IMR-90 (cell line): ENCODE measurements around the gene CYREN. TPM values are rescaled to one million over a fixed set of nuclear protein-coding genes. Genes with fewer than 3 reads are reported as not detected.

Source experiments
- ATAC-seq: fragments of 200-7000 bp; cut with Tn5 transposase; 2 replicates; pipeline ENCODE4 v1.9.1; 2020; ENCODE audit warnings: low read depth, mild to moderate bottlenecking, moderate library complexity
- BruUV-seq: library from RNA; stranded (reverse); fragments of 400-500 nt; replicated peaks from 2 replicates; lab custom pipeline; 2021; lab: Mats Ljungman, UMichigan
- CTCF ChIA-PET: fragments of 300-600 bp; formaldehyde crosslinking; extraction: SDS; loops from one replicate; lab custom pipeline; 2021; ENCODE audit warnings: antibody characterized with exemption; lab: Yijun Ruan, JAX
- POLR2A ChIA-PET: fragments of 300-600 bp; sonication (Branson Sonifier 250); formaldehyde crosslinking; loops from one replicate; lab custom pipeline; 2022; ENCODE audit warnings: antibody characterized with exemption; ENCODE audit not compliant: unreplicated experiment; lab: Charles Lee
- DNase-seq: peaks from one replicate; pipeline ENCODE4 v3.0.0; 2013
- H2AFZ ChIP-seq: replicated peaks from 2 replicates; pipeline ENCODE3; 2013; ENCODE audit warnings: low read length, mild to moderate bottlenecking; ENCODE audit not compliant: poor library complexity
- H2AK5ac ChIP-seq: 2 replicates; pipeline ENCODE4 v1.6.1; 2013; ENCODE audit warnings: low read depth, low read length, inconsistent platforms
- H2AK9ac ChIP-seq: replicated peaks from 2 replicates; pipeline ENCODE3; 2013; ENCODE audit warnings: mild to moderate bottlenecking, low read depth, low read length, moderate library complexity; ENCODE audit not compliant: poor library complexity
- H2BK120ac ChIP-seq: 2 replicates; pipeline ENCODE4 v1.6.1; 2013; ENCODE audit warnings: low read depth, low read length, inconsistent platforms
- H2BK15ac ChIP-seq: 3 replicates; pipeline ENCODE4 v1.6.1; 2013; ENCODE audit warnings: low read depth, low read length, inconsistent platforms
- H2BK20ac ChIP-seq: 2 replicates; pipeline ENCODE4 v1.6.1; 2013; ENCODE audit warnings: low read depth, mild to moderate bottlenecking, inconsistent platforms, low read length, moderate library complexity
- H2BK5ac ChIP-seq: 2 replicates; pipeline ENCODE4 v1.6.1; 2013; ENCODE audit warnings: mild to moderate bottlenecking, low read depth, low read length, inconsistent platforms; ENCODE audit not compliant: poor library complexity, severe bottlenecking
- H3K14ac ChIP-seq: replicated peaks from 2 replicates; pipeline ENCODE4 v1.6.1; 2013; ENCODE audit warnings: low read depth, low read length, inconsistent platforms
- H3K18ac ChIP-seq: 2 replicates; pipeline ENCODE4 v1.6.1; 2013; ENCODE audit warnings: low read depth, low read length, control low read depth
- H3K23ac ChIP-seq: 2 replicates; pipeline ENCODE4 v1.6.1; 2013; ENCODE audit warnings: low read depth, low read length, inconsistent platforms
- H3K27ac ChIP-seq: 2 replicates; pipeline ENCODE4 v1.5.1; 2013; ENCODE audit warnings: mild to moderate bottlenecking, control low read depth, low read length; ENCODE audit not compliant: insufficient read depth
- H3K27me3 ChIP-seq: 2 replicates; pipeline ENCODE4 v1.6.1; 2013; ENCODE audit warnings: low read length; ENCODE audit not compliant: control insufficient read depth, insufficient read depth
- H3K36me3 ChIP-seq: 2 replicates; pipeline ENCODE4 v1.6.1; 2013; ENCODE audit warnings: low read length, mixed read lengths; ENCODE audit not compliant: control insufficient read depth, insufficient read depth
- H3K4ac ChIP-seq: 2 replicates; pipeline ENCODE4 v1.6.1; 2013; ENCODE audit warnings: low read depth, low read length, inconsistent platforms
- H3K4me1 ChIP-seq: 2 replicates; pipeline ENCODE4 v1.6.1; 2013; ENCODE audit warnings: low read length, mixed read lengths; ENCODE audit not compliant: control insufficient read depth, insufficient read depth
- H3K4me2 ChIP-seq: 2 replicates; pipeline ENCODE4 v1.6.1; 2013; ENCODE audit warnings: low read depth, mild to moderate bottlenecking, control low read depth, low read length, moderate library complexity
- H3K4me3 ChIP-seq: 2 replicates; pipeline ENCODE4 v1.5.1; 2013; ENCODE audit warnings: low read depth, mild to moderate bottlenecking, control low read depth, low read length, moderate library complexity; ENCODE audit not compliant: insufficient read depth
- H3K56ac ChIP-seq: 2 replicates; pipeline ENCODE4 v1.6.1; 2013; ENCODE audit warnings: low read length, inconsistent platforms; ENCODE audit not compliant: insufficient read depth; ENCODE audit errors: extremely low read depth
- H3K79me1 ChIP-seq, 2 experiments: 2 replicates each; pipeline ENCODE4 v1.6.1; 2013; ENCODE audit warnings: low read length in 2 of 2, inconsistent platforms in 1 of 2, low read depth in 1 of 2
- H3K9ac ChIP-seq: 2 replicates; pipeline ENCODE4 v1.6.1; 2013; ENCODE audit warnings: low read depth, low read length, control low read depth
- H3K9me1 ChIP-seq: 2 replicates; pipeline ENCODE4 v1.6.1; 2013; ENCODE audit warnings: low read length, inconsistent platforms; ENCODE audit not compliant: insufficient read depth
- H3K9me3 ChIP-seq: 2 replicates; pipeline ENCODE4 v1.6.1; 2013; ENCODE audit warnings: low read length; ENCODE audit not compliant: control insufficient read depth, insufficient read depth
- H4K20me1 ChIP-seq: 2 replicates; pipeline ENCODE4 v1.6.1; 2013; ENCODE audit warnings: low read length, inconsistent platforms; ENCODE audit not compliant: insufficient read depth
- H4K5ac ChIP-seq: 2 replicates; pipeline ENCODE4 v1.6.1; 2013; ENCODE audit warnings: mild to moderate bottlenecking, low read depth, low read length, control low read depth
- H4K8ac ChIP-seq, 2 experiments: 2 replicates each; pipeline ENCODE4 v1.6.1; 2013; ENCODE audit warnings: low read depth in 2 of 2, low read length in 2 of 2, control low read depth in 1 of 2, inconsistent platforms in 1 of 2
- H4K91ac ChIP-seq: 2 replicates; pipeline ENCODE4 v1.6.1; 2013; ENCODE audit warnings: low read depth, low read length, inconsistent platforms; ENCODE audit not compliant: insufficient read depth
- CEBPB ChIP-seq: IDR thresholded peaks from 2 replicates; pipeline ENCODE4 v1.6.1; 2012; ENCODE audit warnings: low read depth, low read length, improper control_type of control experiment
- CHD1 ChIP-seq: IDR thresholded peaks from 2 replicates; pipeline ENCODE4 v1.6.1; 2012; ENCODE audit warnings: low read depth, low read length, improper control_type of control experiment
- FOS ChIP-seq: fragments of 150-350 bp; IDR thresholded peaks from 2 replicates; pipeline ENCODE4 v1.6.1; 2016; ENCODE audit warnings: low read depth, low read length
- MAFK ChIP-seq: IDR thresholded peaks from 2 replicates; pipeline ENCODE4 v1.6.1; 2012; ENCODE audit warnings: low read depth, low read length, improper control_type of control experiment
- MAZ ChIP-seq: IDR thresholded peaks from 2 replicates; pipeline ENCODE4 v1.6.1; 2012; ENCODE audit warnings: low read depth, mild to moderate bottlenecking, low read length, improper control_type of control experiment, moderate library complexity, borderline replicate concordance
- NFE2L2 ChIP-seq: fragments of 150-350 bp; IDR thresholded peaks from 2 replicates; pipeline ENCODE4 v1.6.1; 2016; ENCODE audit warnings: low read depth, mild to moderate bottlenecking, low read length
- POLR2A ChIP-seq: IDR thresholded peaks from 2 replicates; pipeline ENCODE4 v1.6.1; 2012; ENCODE audit warnings: mild to moderate bottlenecking, low read depth, low read length
- RAD21 ChIP-seq: IDR thresholded peaks from 2 replicates; pipeline ENCODE4 v1.6.1; 2012; ENCODE audit warnings: low read length, improper control_type of control experiment
- RCOR1 ChIP-seq: IDR thresholded peaks from 2 replicates; pipeline ENCODE4 v1.6.1; 2012; ENCODE audit warnings: mild to moderate bottlenecking, low read length, improper control_type of control experiment; ENCODE audit not compliant: insufficient replicate concordance
- RFX5 ChIP-seq: IDR thresholded peaks from 2 replicates; pipeline ENCODE4 v1.8.0; 2012; ENCODE audit warnings: low read depth, mild to moderate bottlenecking, low read length, moderate library complexity
- SMC3 ChIP-seq: fragments of 150-350 bp; IDR thresholded peaks from 2 replicates; pipeline ENCODE4 v1.6.1; 2016; ENCODE audit warnings: low read depth, mild to moderate bottlenecking, antibody characterized with exemption, low read length, moderate library complexity
- WGBS, 2 experiments: methylation state at CpG; one replicate each; pipeline versions ENCODE4 v1.1.5 to v1.1.7; 2013; ENCODE audit warnings: missing lambda C conversion rate in 2 of 2; ENCODE audit not compliant: insufficient read length in 1 of 2; ENCODE audit errors: extremely low coverage in 2 of 2; 5-methylcytosine and 5-hydroxymethylcytosine counted together
- dilution Hi-C: fragments of 300-500 bp; cut with HindIII; formaldehyde crosslinking; loops from one replicate; pipeline ENCODE4 v1.14.3; 2018; ENCODE audit warnings: low sequenced_read_pairs; ENCODE audit not compliant: unreplicated experiment
- in situ Hi-C: fragments of 300-500 bp; cut with MboI; formaldehyde crosslinking; loops from 3 replicates; pipeline ENCODE4 v1.14.3; 2019; ENCODE audit warnings: low sequenced_read_pairs, inconsistent platforms, mixed read lengths
- intact Hi-C: fragments of 100-400 bp; cut with micrococcal nuclease; formaldehyde crosslinking; loops from 2 replicates; pipeline ENCODE4 v1.10.0; 2022
- polyA plus RNA-seq, 3 experiments: library from polyadenylated mRNA; depleted of rRNA; stranded (reverse); fragments of >200 nt; gene quantifications; 2 replicates each; pipeline ENCODE4 v1.2.3, GENCODE V29; 2012; ENCODE audit warnings: low replicate concordance in 1 of 3
- total RNA-seq: library from RNA; depleted of rRNA; stranded (reverse); fragments of >200 nt; gene quantifications from 2 replicates; pipeline ENCODE4 v1.2.3, GENCODE V29; 2012

The CYREN gene
- total and polyA plus RNA-seq, 2 of the 4 experiments (the other 2 are of a cell fraction) = 26.5 to 29.2 TPM

DNA sequence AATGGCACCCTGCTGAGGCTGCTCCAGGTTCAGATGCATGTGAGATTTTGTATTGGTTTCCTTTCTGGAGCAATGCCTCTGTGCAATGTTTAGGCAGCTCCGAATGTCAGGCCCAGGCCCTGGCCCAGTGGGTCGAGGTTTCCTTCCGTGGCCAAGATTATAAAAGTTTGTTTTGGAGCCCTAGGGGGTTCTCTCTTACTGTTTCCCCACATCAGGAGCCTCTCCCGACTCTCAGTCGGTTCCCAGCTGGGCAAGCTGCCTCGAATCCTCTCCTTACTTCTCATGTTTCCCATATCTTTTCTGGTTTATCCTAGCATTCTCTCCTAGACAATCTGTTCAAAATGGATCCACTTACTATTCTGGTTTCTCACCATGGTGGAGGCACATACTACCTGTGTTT lies 11.6 kb downstream of the CYREN start:
- Histone ChIP-seq H3K27ac (no peak overlapping the region), H2AFZ (no peak overlapping the region), H2BK5ac (no peak overlapping the region), H3K4me3 (no peak overlapping the region), H3K23ac (no peak overlapping the region), H3K14ac (peak overlapping the region; percentile 12; the same call in 1 of the 2 replicates), H3K4me1 (peaks cover 16% of the 10 kb centered on the region), H3K27me3 (no peaks in the 10 kb centered on the region), H3K9me1 (peaks cover 4% of the 10 kb centered on the region), H2BK15ac (no peak overlapping the region), H3K4ac (peak overlapping the region; percentile 38), H3K9ac (no peak overlapping the region), H3K56ac (no peak overlapping the region), H3K36me3 (no peaks in the 10 kb centered on the region), H2BK20ac (no peak overlapping the region), H2BK120ac (0 out of 2 replicates have a peak overlapping the region, but pooled peaks have one; percentile 9), H4K8ac (no peak overlapping the region), H3K4me2 (no peak overlapping the region), H4K91ac (no peak overlapping the region; the same call in 1 of the 2 replicates), H3K79me1 (peaks cover 0 to 19% of the 10 kb centered on the region in 2 experiments; a peak in 2 of 4 replicates), H4K20me1 (no peaks in the 10 kb centered on the region), H2AK5ac (no peak overlapping the region), H3K9me3 (peaks cover 5% of the 10 kb centered on the region; the same call in 1 of the 2 replicates), H4K5ac (peak overlapping the region; percentile 17; the same call in 1 of the 2 replicates), H3K18ac (0 out of 2 replicates have a peak overlapping the region, but pooled peaks have one; percentile 18), H2AK9ac (no peak overlapping the region)
- intact Hi-C loops (no loop called here), in situ Hi-C loops (no loop called here), dilution Hi-C loops (no loop called here)
- no TSS peak for BruUV-seq
- ChIA-PET POLR2A (no interaction called here), CTCF (no interaction called here)
- TF ChIP-seq FOS (no peak), RAD21 (no peak), RCOR1 (no peak), CHD1 (no peak), RFX5 (no peak), CEBPB (no peak), MAZ (no peak), MAFK (no peak), NFE2L2 (no peak), SMC3 (no peak), POLR2A (no peak)
- ATAC-seq (no peak), DNase-seq (no peak)
- WGBS, 2 experiments = 89% methylated on average over 3 of the region's 6 CpGs; no CpG with 5 or more reads in 1 of the 2 experiments
